ENCODE data around the gene PDE6C. TPM values are rescaled to one million over a fixed set of nuclear protein-coding genes. Genes with fewer than 3 reads are reported as not detected.

Gene PDE6C
- total RNA-seq = not detected

DNA sequence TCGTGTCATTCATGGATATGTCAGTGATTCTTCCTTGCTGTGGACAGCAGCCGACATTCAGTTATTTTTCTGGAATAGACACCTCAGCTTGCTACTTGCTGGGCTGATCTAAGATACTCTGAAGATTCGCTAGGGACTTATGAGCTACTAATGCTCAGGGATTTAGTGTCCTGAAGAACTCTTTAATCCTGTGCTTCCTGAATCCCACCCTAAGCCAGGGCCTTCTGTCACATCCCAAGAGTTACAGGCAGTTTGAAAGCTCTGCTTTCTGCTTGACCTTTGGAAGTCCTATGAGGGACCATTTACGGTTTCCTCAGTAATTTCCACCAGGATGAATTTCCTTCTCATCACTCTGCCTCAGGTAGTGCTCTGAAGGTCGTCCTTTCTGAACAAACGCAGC is at the start of gene PDE6C:
TSS of gene PDE6C (plus strand) at position 227 of the 400 bp plus-strand sequence. CDS start 189 bp downstream, outside the sequence.
- no peak for DNase-seq
- Histone ChIP-seq H3K9me3 (no peaks in the 10 kb centered on the region), H3K36me3 (replicated peaks in 1 of 2; ENCODE audit: insufficient read depth in 1 of 2, low read depth in 2 of 2) (no peaks in the 10 kb centered on the region), H3K27me3 (no peaks in the 10 kb centered on the region), H3K4me3 (no peak within 1 kb of the TSS), H3K27ac (no peak within 1 kb of the TSS), H3K4me1 (no peaks in the 10 kb centered on the region)
- intact Hi-C loops (cut with DNase I) = no loop called here
- TF ChIP-seq POLR2A (IDR thresholded peaks at IDR 0.05) = no peak
- TF ChIP-seq, protein P1, sequence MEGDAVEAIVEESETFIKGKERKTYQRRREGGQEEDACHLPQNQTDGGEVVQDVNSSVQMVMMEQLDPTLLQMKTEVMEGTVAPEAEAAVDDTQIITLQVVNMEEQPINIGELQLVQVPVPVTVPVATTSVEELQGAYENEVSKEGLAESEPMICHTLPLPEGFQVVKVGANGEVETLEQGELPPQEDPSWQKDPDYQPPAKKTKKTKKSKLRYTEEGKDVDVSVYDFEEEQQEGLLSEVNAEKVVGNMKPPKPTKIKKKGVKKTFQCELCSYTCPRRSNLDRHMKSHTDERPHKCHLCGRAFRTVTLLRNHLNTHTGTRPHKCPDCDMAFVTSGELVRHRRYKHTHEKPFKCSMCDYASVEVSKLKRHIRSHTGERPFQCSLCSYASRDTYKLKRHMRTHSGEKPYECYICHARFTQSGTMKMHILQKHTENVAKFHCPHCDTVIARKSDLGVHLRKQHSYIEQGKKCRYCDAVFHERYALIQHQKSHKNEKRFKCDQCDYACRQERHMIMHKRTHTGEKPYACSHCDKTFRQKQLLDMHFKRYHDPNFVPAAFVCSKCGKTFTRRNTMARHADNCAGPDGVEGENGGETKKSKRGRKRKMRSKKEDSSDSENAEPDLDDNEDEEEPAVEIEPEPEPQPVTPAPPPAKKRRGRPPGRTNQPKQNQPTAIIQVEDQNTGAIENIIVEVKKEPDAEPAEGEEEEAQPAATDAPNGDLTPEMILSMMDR (IDR thresholded peaks at IDR 0.05) = no peak
- no peak for ATAC-seq
- WGBS, 2 donors = 63 to 66% methylated on average over 6 of the region's 6 CpGs

DNA sequence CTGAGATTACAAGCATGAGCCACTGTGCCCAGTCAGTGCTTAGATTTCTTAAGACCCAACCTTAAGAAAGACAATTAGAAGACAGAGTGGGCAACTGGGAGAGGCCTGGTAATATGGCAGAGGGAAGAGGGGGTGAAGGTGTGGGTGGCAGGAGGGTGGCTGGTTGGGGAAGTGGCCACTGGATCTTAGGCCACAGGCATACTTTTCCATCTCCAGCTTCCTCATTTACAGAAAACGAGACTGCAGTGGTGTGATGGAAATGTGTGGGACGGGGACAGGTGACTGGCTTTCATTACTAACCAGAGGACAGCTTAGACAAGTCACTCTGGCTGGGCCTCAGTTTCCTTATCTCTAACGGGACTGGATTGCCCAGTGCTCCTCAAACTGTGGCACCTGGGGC is 46.9 kb upstream of the PDE6C start:
- WGBS, 2 donors = 33 to 35% methylated on average over 3 of the region's 3 CpGs
- H3K27ac ChIP-seq = no peak overlapping the region
- DNase-seq (no peak), ATAC-seq (no peak)
- TF ChIP-seq, protein P1 (IDR thresholded peaks at IDR 0.05) = no peak
- no peak for TF ChIP-seq POLR2A (IDR thresholded peaks at IDR 0.05)
- H3K4me1 ChIP-seq = peaks cover 20% of the 10 kb centered on the region
- no peaks in the 10 kb centered on the region for H3K9me3 ChIP-seq
- intact Hi-C loops (cut with DNase I) = no loop called here
- H3K4me3 ChIP-seq = no peak overlapping the region
- no peaks in the 10 kb centered on the region for H3K36me3 ChIP-seq (replicated peaks in 1 of 2; ENCODE audit: insufficient read depth in 1 of 2, low read depth in 2 of 2)
- H3K27me3 ChIP-seq = no peaks in the 10 kb centered on the region

- H3K36me3 ChIP-seq (replicated peaks in 1 of 2; ENCODE audit: insufficient read depth in 1 of 2, low read depth in 2 of 2) = no peaks in the 10 kb centered on the region
- H3K4me3 ChIP-seq = no peak within 1 kb of the TSS
- intact Hi-C loops (cut with DNase I) = no loop called here
- H3K4me1 ChIP-seq = peaks cover 20% of the 10 kb centered on the region
- 0% methylated on average over 10 to 70 of the region's 85 CpGs for WGBS, 2 donors
- H3K9me3 ChIP-seq = no peaks in the 10 kb centered on the region
- peak in 2 of 3 donors; percentile 39 to 57 for TF ChIP-seq POLR2A (IDR thresholded peaks at IDR 0.05)
- TF ChIP-seq, protein P1 (IDR thresholded peaks at IDR 0.05) = no peak
- no peaks in the 10 kb centered on the region for H3K27me3 ChIP-seq
- peak; percentile 48 to 66 (median 65) for DNase-seq
- peak; percentile 85 for ATAC-seq
- peak within 1 kb of the TSS in 2 of 4 donors; percentile 39 to 41 for H3K27ac ChIP-seq
Measured at GRCh38 chr10:93566435-93567276, 45.7 kb upstream of the PDE6C start, which contains the start of gene FFAR4. FFAR4 (plus strand) TSS chr10:93566665; CDS start chr10:93566721, 56 bp downstream.

DNA sequence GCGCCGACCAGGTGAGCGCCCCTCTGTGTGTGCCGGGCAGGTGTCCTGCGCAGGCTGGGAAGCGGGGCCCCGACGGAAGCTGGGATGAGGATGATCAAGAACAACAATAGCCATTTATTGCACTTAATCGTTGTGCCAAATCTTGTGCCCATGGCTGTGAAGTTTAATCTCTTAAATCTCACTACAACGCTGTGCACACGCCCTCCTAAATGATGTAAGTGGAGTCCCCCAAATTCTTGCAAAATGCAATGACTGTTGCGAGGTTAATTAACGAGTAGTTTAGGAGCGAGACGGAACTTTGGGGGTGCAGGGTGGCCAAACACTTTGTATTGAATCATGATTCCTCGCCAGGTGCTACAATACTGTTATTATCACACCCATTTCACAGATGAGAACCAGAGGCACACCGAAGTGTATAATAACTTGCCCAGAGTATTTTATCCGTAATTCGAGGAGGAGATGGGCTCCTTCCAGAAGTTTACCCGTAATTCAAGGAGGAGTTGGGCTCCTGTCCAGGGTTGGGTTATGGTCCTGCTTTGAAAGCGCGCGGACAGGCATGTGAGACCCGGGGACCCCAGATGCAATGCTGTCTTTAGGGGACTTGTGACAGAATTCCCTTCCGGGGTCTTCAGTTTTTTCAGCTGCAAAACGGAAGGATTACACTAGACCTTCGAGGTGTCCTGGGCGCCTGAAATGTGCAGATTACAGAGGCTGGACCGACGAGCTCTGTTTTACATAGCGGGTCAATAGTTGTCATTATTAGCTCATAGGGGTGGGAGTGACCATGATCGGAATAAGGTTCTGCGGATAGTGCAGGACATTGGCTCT is 44.8 kb upstream of the PDE6C start:
- 10 to 11% methylated on average over 16 to 33 of the region's 33 CpGs for WGBS, 2 donors
- TF ChIP-seq, protein P1 (IDR thresholded peaks at IDR 0.05) = no peak
- no peak for TF ChIP-seq POLR2A (IDR thresholded peaks at IDR 0.05)
- ATAC-seq (no peak), DNase-seq (no peak)
- Histone ChIP-seq H3K9me3 (no peaks in the 10 kb centered on the region), H3K27ac (no peak overlapping the region), H3K27me3 (no peaks in the 10 kb centered on the region), H3K4me3 (no peak overlapping the region), H3K4me1 (peaks cover 26% of the 10 kb centered on the region), H3K36me3 (replicated peaks in 1 of 2; ENCODE audit: insufficient read depth in 1 of 2, low read depth in 2 of 2) (no peaks in the 10 kb centered on the region)
- intact Hi-C loops (cut with DNase I) = no loop called here

All from body of pancreas (tissue), 4 donors.